Stimulated activated CD8-positive, alpha-beta memory T cell treated with anti-CD3 and anti-CD28 coated beads, Interleukin-15, amount 100 ng/mL, for 24 hours (primary cell): ENCODE measurements around the gene PCDH1.

ENCODE experiments used
- DNase-seq: peaks from one replicate; pipeline ENCODE4 v3.0.0-alpha.2; 2020; ENCODE audit warnings: low read depth

The PCDH1 gene

GRCh38 chr5:141873933-141874261 is 4.3 kb downstream of the PCDH1 start:
- DNase-seq, result no peak

GRCh38 chr5:141872496-141873356 is 5.5 kb downstream of the PCDH1 start:
- DNase-seq, result no peak

- no peak for DNase-seq
Observed at GRCh38 chr5:141871870-141872269, 6.3 kb downstream of the PCDH1 start.

- no peak for DNase-seq
Observed at GRCh38 chr5:141870871-141871270, 7.3 kb downstream of the PCDH1 start.

- no peak for DNase-seq
Observed at GRCh38 chr5:141870228-141870627, 8.0 kb downstream of the PCDH1 start.

GRCh38 chr5:141869514-141869913 is 8.7 kb downstream of the PCDH1 start:
- no peak for DNase-seq

- no peak for DNase-seq
Observed at GRCh38 chr5:141869040-141869439, 9.2 kb downstream of the PCDH1 start.

GRCh38 chr5:141868541-141868940 is 9.7 kb downstream of the PCDH1 start:
- no peak for DNase-seq

GRCh38 chr5:141867651-141868050 is 10.6 kb downstream of the PCDH1 start:
- no peak for DNase-seq

- no peak for DNase-seq
Observed at GRCh38 chr5:141867139-141867538, 11.1 kb downstream of the PCDH1 start.

- DNase-seq, result no peak
Observed at GRCh38 chr5:141866096-141866495, 12.1 kb downstream of the PCDH1 start.

- no peak for DNase-seq
Observed at GRCh38 chr5:141865406-141865805, 12.8 kb downstream of the PCDH1 start.

GRCh38 chr5:141864371-141865370 is 13.5 kb downstream of the PCDH1 start:
- no peak for DNase-seq

GRCh38 chr5:141863569-141864178 is 14.5 kb downstream of the PCDH1 start:
- no peak for DNase-seq

- no peak for DNase-seq
Observed at GRCh38 chr5:141862936-141863543, 15.2 kb downstream of the PCDH1 start.

GRCh38 chr5:141861194-141861593 is 17.0 kb downstream of the PCDH1 start:
- no peak for DNase-seq

- DNase-seq, result no peak
Observed at GRCh38 chr5:141858079-141858765, 20.0 kb downstream of the PCDH1 start.

- no peak for DNase-seq
Observed at GRCh38 chr5:141857226-141857625, 21.0 kb downstream of the PCDH1 start.

GRCh38 chr5:141856037-141856790 is 22.0 kb downstream of the PCDH1 start:
- DNase-seq, result no peak

- no peak for DNase-seq
Observed at GRCh38 chr5:141855265-141856036, 22.8 kb downstream of the PCDH1 start.
